Renal cortex interstitium (tissue), 11 donors: Measurements from ENCODE around the gene DPP6. TPM values are rescaled to one million over a fixed set of nuclear protein-coding genes. Genes with fewer than 3 reads are reported as not detected.
A peak's percentile ranks its signal among the peaks of the same experiment; 100 is the strongest.

ENCODE experiments used
- DNase-seq, 11 donors: peaks; one replicate each; pipeline ENCODE4 v3.0.0-alpha.2; 2013; ENCODE audit warnings: low read depth in 9 of 11, low spot score in 4 of 11; ENCODE audit errors: extremely low read depth in 1 of 11
- polyA plus RNA-seq, 3 donors: library from polyadenylated mRNA; unstranded; fragments of 120-200 nt; gene quantifications; one replicate each; pipeline ENCODE4 v1.2.1, GENCODE V29; 2013; ENCODE audit not compliant: insufficient read length in 3 of 3

DPP6 gene
- polyA plus RNA-seq, 3 donors, result 41.0 to 52.1 (median 48.4) TPM

DNA sequence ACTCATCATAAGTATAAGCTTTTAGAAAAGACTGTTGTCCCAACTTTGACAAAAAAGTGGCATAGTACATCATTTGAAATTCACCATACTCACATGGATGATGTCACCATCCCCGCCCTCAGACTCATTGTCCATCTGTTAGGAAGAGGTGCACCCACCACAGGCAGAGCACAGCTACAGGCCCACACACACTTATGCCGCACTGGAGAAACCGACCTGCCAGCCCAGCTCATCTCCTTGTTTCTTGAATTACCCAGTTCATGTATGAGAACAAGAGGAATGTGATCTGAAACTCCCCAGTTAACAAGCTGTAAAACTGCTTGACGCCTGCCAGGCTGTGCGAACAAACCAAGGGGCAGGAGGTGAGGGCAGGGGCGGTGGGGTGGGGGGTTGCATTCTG is 312.0 kb downstream of the DPP6 start:
- no peak for DNase-seq

DNA sequence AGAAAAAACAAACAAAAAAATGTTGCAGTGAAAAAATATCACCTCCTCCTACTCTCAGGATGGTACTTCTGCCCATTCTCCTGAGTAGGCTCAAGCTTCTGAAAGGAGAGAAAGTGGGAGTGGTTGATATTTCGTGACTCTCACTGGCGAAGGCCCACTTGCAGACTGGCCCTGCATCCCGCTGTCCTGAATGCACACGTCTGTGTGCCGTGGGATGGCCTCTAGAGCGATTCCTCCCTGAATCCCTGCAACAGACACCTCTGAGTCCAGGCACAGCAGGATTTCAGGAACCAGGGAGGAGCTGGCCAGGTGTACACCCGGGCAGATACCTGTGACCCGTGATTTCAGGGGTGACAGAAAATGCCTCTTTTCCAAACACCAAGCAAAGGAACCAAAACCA is 319.2 kb downstream of the DPP6 start:
- no peak for DNase-seq

GRCh38 chr7:154372011-154372601 is 319.9 kb downstream of the DPP6 start:
- DNase-seq, result no peak

DNA sequence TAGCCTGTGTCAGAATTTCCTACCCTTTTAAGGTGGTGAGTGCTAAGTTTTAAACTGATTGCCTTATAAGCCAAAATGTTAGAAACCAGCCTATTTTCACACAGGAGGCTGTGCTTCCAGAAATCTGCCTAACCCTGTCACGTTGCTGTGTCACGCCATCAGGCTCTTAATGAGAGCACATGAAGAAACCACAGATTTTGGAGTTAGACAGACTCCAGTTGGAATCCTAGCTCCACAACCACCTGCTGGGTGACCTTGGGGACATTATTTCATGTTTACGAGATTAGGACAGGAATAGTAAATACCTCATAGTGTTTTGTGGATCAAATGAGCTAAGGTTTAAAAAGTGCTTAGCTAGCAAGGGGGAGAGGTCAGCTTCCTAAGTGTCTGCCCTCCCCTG is 321.8 kb downstream of the DPP6 start:
- DNase-seq, result no peak

DNA sequence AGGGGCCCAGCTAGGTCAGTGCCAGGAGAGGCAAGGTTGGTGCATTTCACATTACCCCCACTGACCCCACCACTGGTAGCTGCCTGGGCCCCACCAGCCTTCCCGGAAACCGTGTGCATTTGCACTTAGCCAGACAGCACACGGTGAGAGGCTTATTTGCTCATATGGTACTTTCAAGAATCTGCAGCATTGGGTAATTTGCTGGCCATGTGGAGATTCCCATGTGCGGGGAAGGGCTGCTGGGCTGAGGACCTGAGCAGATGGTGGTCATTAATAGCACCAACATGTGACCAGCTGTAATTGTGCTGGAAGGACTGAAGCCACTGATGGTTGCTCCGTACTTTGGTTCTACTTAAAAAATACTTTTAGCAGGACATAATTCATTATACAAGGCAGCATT is 323.8 kb downstream of the DPP6 start:
- no peak for DNase-seq

- DNase-seq, result no peak
Observed at GRCh38 chr7:154380771-154381170, 328.6 kb downstream of the DPP6 start.

- DNase-seq, result peak in 1 of 11 donors; percentile 37
Observed at GRCh38 chr7:154383045-154383444, 330.8 kb downstream of the DPP6 start.

- DNase-seq, result no peak
Observed at GRCh38 chr7:154385214-154385613, 333.0 kb downstream of the DPP6 start.

DNA sequence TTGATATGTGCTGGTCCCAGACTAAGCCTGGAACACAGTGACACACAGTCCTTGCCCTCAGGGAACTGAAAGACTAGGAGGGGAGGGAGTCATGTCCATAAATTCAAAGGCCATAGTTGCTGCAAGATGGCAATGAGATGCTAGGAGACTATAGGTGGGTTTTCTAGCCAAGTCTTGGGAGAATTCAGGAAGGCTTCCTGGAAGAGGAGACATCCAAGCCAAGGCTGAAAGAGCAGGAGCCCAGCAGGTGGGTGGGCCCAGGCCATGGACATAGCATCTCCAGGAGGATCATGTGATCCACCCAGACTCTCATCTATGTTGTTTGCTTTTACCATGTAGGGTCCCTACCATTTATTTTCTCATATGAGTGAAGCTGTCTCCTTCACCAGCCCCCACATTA is 335.1 kb downstream of the DPP6 start:
- DNase-seq, result no peak

DNA sequence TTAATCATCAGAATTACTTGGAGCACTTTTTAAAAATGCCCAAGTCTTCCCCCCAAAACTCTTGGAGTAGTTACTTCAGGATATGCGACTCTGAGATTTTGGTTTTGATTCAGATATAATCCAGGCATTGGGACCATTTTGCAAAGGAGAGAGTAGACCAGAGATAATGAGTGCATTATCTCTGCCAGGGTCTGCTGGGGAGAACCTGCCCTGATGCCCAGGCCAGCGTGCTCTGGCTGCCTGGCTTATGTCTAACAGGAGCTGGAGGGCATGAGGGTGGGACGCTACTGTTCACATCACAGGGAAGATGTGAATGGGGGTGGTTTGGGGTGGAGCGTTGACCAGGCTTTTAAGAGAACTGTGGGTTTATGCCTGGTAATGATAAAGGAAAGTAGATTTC is 336.2 kb downstream of the DPP6 start:
- no peak for DNase-seq

DNA sequence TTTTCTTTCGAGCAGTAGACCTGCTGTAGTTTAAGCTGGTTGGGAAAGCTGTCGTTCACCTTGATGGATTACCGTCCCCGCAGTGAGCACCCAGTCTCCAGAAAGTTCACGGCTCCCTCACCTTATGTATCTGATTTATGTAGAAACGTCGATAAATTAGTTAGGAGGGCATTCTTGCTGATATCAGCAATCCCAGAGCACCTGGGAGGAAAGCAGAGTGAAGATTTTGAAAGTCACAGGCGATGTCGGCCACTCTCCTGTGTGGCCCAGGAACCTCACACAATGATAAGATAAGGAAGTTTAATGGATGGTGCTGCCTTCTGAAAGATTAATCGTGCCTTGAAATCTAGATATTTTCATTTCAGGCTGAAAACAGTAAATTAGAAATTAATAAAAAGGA is 336.8 kb downstream of the DPP6 start:
- no peak for DNase-seq

DNA sequence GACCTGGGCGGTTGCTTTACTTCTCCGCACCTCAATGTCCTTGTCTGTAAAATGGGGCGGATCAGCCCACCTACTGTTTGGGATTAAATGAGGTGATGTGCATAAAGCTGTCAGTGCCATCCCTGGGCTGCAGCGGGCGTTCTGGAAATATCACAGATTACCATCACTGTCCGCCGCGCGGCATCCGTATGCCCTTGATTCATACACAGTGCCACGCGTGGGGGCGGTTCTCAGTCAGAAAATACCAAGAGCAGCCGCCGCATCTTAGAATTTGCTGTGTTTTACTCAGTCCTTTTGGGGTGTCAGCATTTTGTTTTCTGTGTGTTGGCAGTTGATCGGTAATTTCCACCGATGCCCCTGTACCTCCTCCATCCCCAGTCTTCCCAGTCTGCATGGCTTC is 338.8 kb downstream of the DPP6 start:
- DNase-seq, result no peak

DNA sequence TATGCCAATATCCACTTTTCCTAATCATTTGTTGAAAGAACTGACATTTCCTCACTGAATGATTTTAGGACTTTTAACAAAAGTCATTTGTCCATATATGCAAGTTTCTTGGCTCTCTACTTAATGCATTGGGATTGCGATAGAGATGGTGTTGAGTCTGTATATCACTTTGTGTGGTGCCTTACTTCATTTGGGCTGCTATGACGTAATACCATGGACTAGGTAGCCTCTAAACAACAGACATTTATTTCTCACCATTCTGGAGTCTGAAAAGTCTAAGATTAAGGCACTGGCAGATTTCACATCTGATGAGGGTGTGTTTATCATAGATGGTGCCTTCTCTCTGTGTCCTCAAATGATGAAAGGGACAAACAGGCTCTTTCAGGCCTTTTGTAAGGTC is 342.6 kb downstream of the DPP6 start:
- no peak for DNase-seq

DNA sequence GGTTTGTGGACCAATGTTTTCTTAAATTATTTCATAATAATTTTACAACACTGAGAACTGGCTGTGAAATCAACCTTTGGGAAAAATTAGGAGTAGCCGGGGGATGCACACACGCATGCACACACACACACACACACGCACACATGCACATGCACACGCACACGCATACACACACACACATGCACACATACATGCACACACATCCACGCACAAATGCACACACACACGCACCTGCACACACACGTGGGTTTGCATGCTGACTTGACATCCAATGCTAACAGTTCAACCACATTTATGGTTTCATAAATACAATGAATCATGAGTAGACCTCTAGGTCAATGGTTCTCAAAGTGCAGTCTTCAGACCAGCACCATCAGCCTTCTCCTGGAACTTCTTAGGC is 354.1 kb downstream of the DPP6 start:
- no peak for DNase-seq

DNA sequence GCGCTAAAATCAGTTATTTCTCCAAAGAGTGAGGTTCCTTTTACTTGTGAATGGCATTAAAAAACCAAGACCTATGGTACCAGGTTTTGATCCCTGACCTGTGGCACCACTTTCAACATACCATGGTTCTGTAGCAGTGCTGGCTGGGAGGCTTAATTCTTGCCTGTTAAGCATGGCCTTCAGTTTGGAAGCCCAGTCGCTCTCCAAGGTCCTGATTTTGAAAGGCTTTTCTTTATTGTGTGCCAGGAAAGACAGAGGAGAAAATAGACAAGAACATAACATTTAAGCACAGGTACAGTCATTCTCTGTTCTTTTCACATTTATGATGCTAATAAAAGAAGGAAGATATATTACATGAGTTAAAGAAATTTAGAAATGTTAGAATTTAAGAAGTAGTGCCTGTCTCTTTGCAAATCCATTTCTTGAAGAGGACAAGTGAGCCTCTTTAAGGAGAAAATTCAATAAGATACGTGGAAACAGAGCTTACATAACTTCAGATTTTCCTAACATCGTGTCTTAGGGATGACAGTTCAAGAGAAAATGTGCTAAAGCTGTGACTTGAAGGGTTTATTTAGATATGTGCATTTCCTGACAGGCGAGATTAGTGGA is 357.6 kb downstream of the DPP6 start:
- peak in 8 of 11 donors; percentile 50 to 77 (median 62) for DNase-seq

GRCh38 chr7:154412105-154412504 is 359.9 kb downstream of the DPP6 start:
- no peak for DNase-seq

DNA sequence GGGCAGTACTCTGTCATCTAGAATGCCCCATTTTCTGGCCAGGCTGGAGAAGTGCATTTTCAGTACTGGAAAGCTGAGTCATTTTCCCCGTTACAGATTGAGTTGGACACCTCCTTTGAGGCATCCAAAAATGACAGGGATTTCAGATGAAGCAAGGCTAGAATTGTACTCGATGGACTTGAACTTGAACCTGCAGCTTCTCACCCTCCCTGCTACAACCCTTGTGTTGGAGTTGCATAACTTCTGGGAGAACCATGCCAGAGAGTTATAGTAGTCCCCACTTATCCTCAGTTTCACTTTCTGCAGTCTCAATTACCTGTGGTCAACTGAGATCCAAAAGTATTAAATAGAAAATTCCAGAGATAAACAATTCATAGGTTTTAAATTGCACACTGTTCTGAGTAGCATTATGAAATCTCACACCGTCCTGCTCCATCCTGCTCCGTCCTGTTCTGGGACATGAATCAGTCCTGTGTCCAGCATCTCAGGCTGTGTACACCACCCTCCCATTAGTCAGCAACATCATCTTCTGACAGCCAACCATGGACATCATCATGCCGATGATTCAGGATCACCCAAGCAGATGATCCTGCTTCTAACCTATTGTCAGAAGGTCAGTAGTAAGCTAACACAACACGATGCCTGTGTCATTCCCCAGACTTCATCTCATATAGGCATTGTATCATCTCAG is 363.7 kb downstream of the DPP6 start:
- DNase-seq, result no peak

- DNase-seq, result no peak
Observed at GRCh38 chr7:154416714-154417113, 364.5 kb downstream of the DPP6 start.

GRCh38 chr7:154419344-154419743 is 367.1 kb downstream of the DPP6 start:
- DNase-seq, result no peak

DNA sequence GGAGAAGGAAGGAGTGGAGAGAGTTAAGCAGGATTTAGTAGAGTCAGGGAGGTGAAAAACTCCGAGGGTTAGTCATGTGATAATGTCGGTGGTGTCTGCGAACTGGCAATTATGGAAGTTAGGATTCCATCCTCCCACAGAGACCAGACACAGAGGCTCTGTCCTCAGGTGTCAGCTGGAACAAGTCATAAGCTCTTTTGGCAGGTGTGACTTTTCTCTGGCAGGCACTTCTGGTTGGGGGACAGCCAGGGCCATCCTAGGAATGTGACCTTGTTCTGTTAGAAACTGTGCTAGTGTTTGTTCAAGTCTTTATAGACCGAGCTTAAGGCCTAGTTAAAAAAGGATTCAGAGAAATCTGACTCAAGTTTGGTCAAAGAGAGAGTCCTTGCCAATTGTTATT is 371.0 kb downstream of the DPP6 start:
- DNase-seq, result peak in 3 of 11 donors; percentile 12 to 40 (median 22)

GRCh38 chr7:154424350-154424749 is 372.2 kb downstream of the DPP6 start:
- peak in 2 of 11 donors; percentile 4 to 47 for DNase-seq
